HFFc6 (cell line): ENCODE results near the gene CDK14. TPM values are rescaled to one million over a fixed set of nuclear protein-coding genes. Genes with fewer than 3 reads are reported as not detected.
A peak's percentile ranks its signal among the peaks of the same experiment; 100 is the strongest.

Experiments
- DNase-seq: peaks from one replicate; pipeline ENCODE4 v3.0.0-alpha.2; 2018
- H3K27ac Mint-ChIP-seq: 2 replicates; pipeline ENCODE4 v1.8.0; 2020; ENCODE audit warnings: mild to moderate bottlenecking, mixed read lengths
- H3K27me3 Mint-ChIP-seq: 2 replicates; pipeline ENCODE4 v1.8.0; 2021; ENCODE audit warnings: mild to moderate bottlenecking, moderate library complexity, mixed read lengths; ENCODE audit not compliant: insufficient read depth
- H3K36me3 Mint-ChIP-seq: 2 replicates; pipeline ENCODE4 v1.8.0; 2021; ENCODE audit warnings: low read depth, mixed read lengths
- H3K4me1 Mint-ChIP-seq: 2 replicates; pipeline ENCODE4 v1.8.0; 2020; ENCODE audit warnings: low read depth, mixed read lengths
- H3K4me3 Mint-ChIP-seq: 2 replicates; pipeline ENCODE4 v1.8.0; 2020; ENCODE audit warnings: mild to moderate bottlenecking, moderate library complexity, mixed read lengths
- H3K9me3 Mint-ChIP-seq: 2 replicates; pipeline ENCODE4 v1.8.0; 2020; ENCODE audit warnings: mild to moderate bottlenecking, mixed read lengths
- CTCF ChIP-seq: fragments of 200-600 bp; sonication (generic); IDR thresholded peaks from 2 replicates; pipeline ENCODE4 v1.5.0; 2021; ENCODE audit warnings: antibody characterized with exemption, mild to moderate bottlenecking
- total RNA-seq, 6 experiments: library from RNA; stranded (reverse); fragmentation: NEBNext Ultra II Directional; extraction: Animal tissue kit (Norgen Biotek cat#: 25700); gene quantifications; 2 replicates in 1 of 6; 3 replicates in 5 of 6; pipeline ENCODE4 v1.2.3, GENCODE V29; 2021

The CDK14 gene
- total RNA-seq, 6 experiments from 2014 or later: 18.4 to 28.6 (median 27.2) TPM

DNA sequence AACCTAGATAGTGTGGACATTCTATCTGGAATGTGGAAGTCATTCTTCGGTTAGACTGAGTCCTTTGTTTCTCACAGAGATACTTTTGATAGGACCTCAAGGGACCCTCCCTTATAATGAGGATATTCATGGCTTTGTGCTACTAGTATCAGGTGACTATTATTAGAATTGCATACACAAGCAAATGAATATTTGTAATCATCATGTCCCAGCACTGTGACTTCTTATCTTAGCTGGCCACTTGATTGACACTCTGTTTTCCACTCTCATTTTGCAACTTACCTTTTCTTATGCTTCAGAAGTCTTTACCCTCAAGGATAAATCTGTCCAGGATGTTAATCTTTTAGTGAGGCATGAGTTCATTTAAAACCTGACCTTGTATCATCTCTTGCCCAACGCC, 399.9 kb downstream of the CDK14 start:
- Mint-ChIP-seq H3K4me1 (peaks cover 16% of the 10 kb centered on the region), H3K9me3 (no peaks in the 10 kb centered on the region), H3K4me3 (no peak overlapping the region), H3K36me3 (peaks cover 2% of the 10 kb centered on the region), H3K27me3 (peaks cover 5% of the 10 kb centered on the region; the same call in 1 of the 2 replicates), H3K27ac (no peak overlapping the region)
- TF ChIP-seq CTCF: no peak
- DNase-seq: no peak

DNA sequence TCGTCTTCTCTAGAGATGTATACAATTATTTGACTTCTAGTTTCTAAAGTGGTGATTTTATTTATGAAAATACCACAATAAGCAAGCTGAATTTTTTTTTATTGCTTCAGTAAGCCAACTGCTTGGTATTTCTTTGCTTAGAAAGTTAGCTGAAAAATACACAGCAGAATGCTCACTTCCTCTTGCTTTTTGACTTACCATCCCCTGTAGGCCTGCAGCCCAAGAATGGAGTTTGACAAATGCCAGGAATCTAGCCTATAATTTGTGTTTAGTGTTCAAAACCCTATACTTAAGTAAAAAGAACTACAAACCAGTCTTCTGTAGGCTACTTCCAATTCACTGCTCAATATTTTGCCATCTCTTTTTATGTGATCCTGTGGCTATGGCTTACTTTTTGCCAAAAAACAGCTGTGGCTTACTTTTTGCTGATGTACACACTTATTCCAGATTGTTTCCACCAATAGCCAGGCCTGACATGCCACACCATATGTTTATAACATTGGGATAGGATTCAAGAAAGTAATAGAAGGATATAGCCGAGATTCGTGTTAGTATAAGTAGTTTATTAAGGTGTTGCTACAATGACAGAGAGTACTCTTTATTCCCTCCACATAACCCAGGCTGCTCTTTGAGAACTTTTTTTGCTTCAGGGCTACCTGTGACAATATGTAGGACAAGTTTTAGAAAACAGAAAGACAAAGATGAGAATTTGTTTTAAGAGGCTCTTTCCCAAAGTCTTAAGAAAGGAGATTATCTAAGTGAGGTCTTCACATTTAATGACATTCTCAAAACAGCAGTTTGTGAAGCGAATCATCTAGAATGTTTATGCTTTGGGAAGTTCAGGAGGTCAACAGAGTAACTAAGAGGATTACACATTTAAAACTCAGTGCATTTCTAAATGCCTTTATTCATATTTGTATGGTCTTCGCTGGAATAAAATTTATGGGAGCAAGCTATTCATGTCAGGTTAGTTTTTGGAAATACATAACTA, 404.2 kb downstream of the CDK14 start:
- peaks cover 2% of the 10 kb centered on the region; the same call in 1 of the 2 replicates for H3K27me3 Mint-ChIP-seq
- 0 out of 2 replicates have a peak, but pooled peaks cover 8% of the 10 kb centered on the region for H3K36me3 Mint-ChIP-seq
- H3K4me1 Mint-ChIP-seq: peaks cover 21% of the 10 kb centered on the region
- peak overlapping the region; percentile 71 for H3K27ac Mint-ChIP-seq
- DNase-seq: peak; percentile 23
- peak overlapping the region; percentile 30; the same call in 1 of the 2 replicates for H3K4me3 Mint-ChIP-seq
- H3K9me3 Mint-ChIP-seq: no peaks in the 10 kb centered on the region
- TF ChIP-seq CTCF: no peak

DNA sequence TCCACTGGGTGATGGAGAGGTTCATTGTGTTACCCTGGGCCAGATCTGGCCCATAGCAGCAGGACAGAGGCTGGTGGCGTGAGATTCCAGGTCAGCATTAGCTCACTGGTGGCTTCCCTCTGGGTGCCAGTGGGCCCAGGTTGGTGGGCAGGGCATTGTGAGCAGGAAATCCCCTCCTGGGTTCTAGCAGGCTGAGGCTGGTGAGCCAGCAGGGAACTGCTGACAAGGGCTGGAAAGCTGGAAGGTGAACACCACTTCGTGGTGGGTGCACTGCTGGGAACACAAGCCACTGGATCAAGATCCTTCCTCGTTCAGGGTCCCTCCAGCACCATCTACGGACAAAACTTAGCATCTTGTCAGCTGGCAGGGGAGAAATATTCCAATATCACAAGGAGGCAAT, 408.9 kb downstream of the CDK14 start:
- no peak overlapping the region for H3K4me3 Mint-ChIP-seq
- no peak overlapping the region for H3K27ac Mint-ChIP-seq
- no peak for DNase-seq
- no peak for TF ChIP-seq CTCF
- H3K4me1 Mint-ChIP-seq: peaks cover 15% of the 10 kb centered on the region
- 0 out of 2 replicates have a peak, but pooled peaks cover 8% of the 10 kb centered on the region for H3K36me3 Mint-ChIP-seq
- no peaks in the 10 kb centered on the region for H3K9me3 Mint-ChIP-seq
- peaks cover 2% of the 10 kb centered on the region; the same call in 1 of the 2 replicates for H3K27me3 Mint-ChIP-seq

DNA sequence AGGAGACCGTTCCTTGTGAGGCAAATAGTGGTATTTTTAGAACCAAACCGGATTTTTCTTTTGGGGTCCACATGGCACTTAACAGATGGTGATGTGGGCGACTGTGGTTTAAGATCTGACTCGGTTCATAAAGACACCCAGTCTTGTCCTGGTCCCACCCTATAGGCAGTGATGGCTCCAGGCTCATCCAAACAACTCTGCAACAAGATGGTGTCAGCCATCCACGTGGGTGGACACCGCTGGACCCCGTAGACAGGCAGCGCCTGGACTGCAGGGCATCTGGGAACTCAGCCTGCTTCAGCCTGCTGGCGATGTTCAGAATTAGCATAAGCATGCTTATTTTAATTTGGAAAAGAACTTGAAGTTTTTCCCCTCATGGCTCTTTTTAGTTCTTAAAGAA, 409.7 kb downstream of the CDK14 start:
- Mint-ChIP-seq H3K4me1 (peaks cover 7% of the 10 kb centered on the region), H3K36me3 (0 out of 2 replicates have a peak, but pooled peaks cover 8% of the 10 kb centered on the region), H3K9me3 (no peaks in the 10 kb centered on the region), H3K27ac (no peak overlapping the region), H3K4me3 (no peak overlapping the region), H3K27me3 (peaks cover 2% of the 10 kb centered on the region; the same call in 1 of the 2 replicates)
- no peak for DNase-seq
- TF ChIP-seq CTCF: no peak

- Mint-ChIP-seq H3K36me3 (0 out of 2 replicates have a peak, but pooled peaks cover 8% of the 10 kb centered on the region), H3K9me3 (no peaks in the 10 kb centered on the region), H3K4me3 (no peak overlapping the region), H3K27me3 (peaks cover 2% of the 10 kb centered on the region; the same call in 1 of the 2 replicates), H3K4me1 (peaks cover 7% of the 10 kb centered on the region), H3K27ac (no peak overlapping the region)
- no peak for TF ChIP-seq CTCF
- DNase-seq: no peak
Observed at GRCh38 chr7:91007371-91007770, 411.2 kb downstream of the CDK14 start.
